T-cell (primary cell): ENCODE data around the gene LRP5. TPM values are rescaled to one million over a fixed set of nuclear protein-coding genes. Genes with fewer than 3 reads are reported as not detected.

ENCODE experiments used
- ATAC-seq, 4 experiments: fragments of 200-7000 bp in 3 of 4; fragments of 150-1000 bp in 1 of 4; cut with Tn5 transposase; replicated peaks in 1 of 4; 1 replicate in 3 of 4; 2 replicates in 1 of 4; pipeline ENCODE4 v1.10.0; 2021; ENCODE audit warnings: moderate library complexity in 3 of 4, mild to moderate bottlenecking in 2 of 4, moderate number of reproducible peaks in 1 of 4
- CTCF ChIA-PET, 2 donors: fragments of 300-600 bp; sonication (Branson Sonifier 250); formaldehyde crosslinking; loops; one replicate each; lab custom pipeline; 2022; ENCODE audit warnings: antibody characterized with exemption in 2 of 2; lab: Charles Lee
- POLR2A ChIA-PET, 2 donors: fragments of 300-600 bp; sonication (Branson Sonifier 250); formaldehyde crosslinking; loops; one replicate each; lab custom pipeline; 2022; ENCODE audit warnings: antibody characterized with exemption in 2 of 2; lab: Charles Lee
- DNase-seq, 35 experiments: peaks; one replicate each; pipeline versions ENCODE4 v3.0.0 to v3.0.0-alpha.2; 2013 to 2023
- H3K27ac ChIP-seq: one replicate; pipeline ENCODE4 v1.5.1; 2013; ENCODE audit warnings: low read length
- H3K27me3 ChIP-seq, 2 experiments: replicated peaks in 1 of 2; 1 replicate in 1 of 2; 2 replicates in 1 of 2; pipeline versions ENCODE4 v1.6.1 to v1.7.0; 2013; ENCODE audit warnings: low read length in 1 of 2, mixed read lengths in 1 of 2; ENCODE audit not compliant: control insufficient read depth in 2 of 2, insufficient read depth in 2 of 2; ENCODE audit errors: extremely low read depth in 1 of 2
- H3K36me3 ChIP-seq, 2 donors: 1 replicate in 1 of 2; 2 replicates in 1 of 2; pipeline versions ENCODE4 v1.6.1 to v1.7.0; 2013; ENCODE audit warnings: low read length in 1 of 2; ENCODE audit not compliant: control insufficient read depth in 2 of 2, insufficient read depth in 1 of 2; ENCODE audit errors: extremely low read depth in 1 of 2
- H3K4me1 ChIP-seq, 2 experiments: 1 replicate in 1 of 2; 2 replicates in 1 of 2; pipeline versions ENCODE4 v1.6.1 to v1.7.0; 2013; ENCODE audit warnings: low read length in 2 of 2, mixed read lengths in 1 of 2; ENCODE audit not compliant: insufficient read depth in 2 of 2, control insufficient read depth in 1 of 2; ENCODE audit errors: extremely low read depth in 1 of 2
- H3K4me3 ChIP-seq, 2 donors: 1 replicate in 1 of 2; 2 replicates in 1 of 2; pipeline versions ENCODE4 v1.5.1 to v1.7.0; 2013; ENCODE audit warnings: mild to moderate bottlenecking in 2 of 2, low read length in 1 of 2, moderate library complexity in 1 of 2; ENCODE audit not compliant: control insufficient read depth in 1 of 2; ENCODE audit errors: extremely low read depth in 1 of 2
- H3K9me3 ChIP-seq: 2 replicates; pipeline ENCODE4 v1.7.0; 2013
- H3K27ac Mint-ChIP-seq, 2 donors: one replicate each; pipeline ENCODE4 v1.8.0; 2020 to 2021; ENCODE audit warnings: mild to moderate bottlenecking in 2 of 2, mixed read lengths in 2 of 2
- H3K27me3 Mint-ChIP-seq, 2 donors: one replicate each; pipeline ENCODE4 v1.8.0; 2021 to 2022; ENCODE audit warnings: mixed read lengths in 2 of 2
- H3K36me3 Mint-ChIP-seq: one replicate; pipeline ENCODE4 v1.8.0; 2021; ENCODE audit warnings: mixed read lengths
- H3K4me1 Mint-ChIP-seq, 3 donors: one replicate each; pipeline ENCODE4 v1.8.0; 2020 to 2022; ENCODE audit warnings: mixed read lengths in 3 of 3, mild to moderate bottlenecking in 1 of 3
- H3K4me3 Mint-ChIP-seq, 3 donors: one replicate each; pipeline ENCODE4 v1.8.0; 2020 to 2022; ENCODE audit warnings: mild to moderate bottlenecking in 3 of 3, mixed read lengths in 3 of 3, moderate library complexity in 3 of 3
- H3K9me3 Mint-ChIP-seq, 3 donors: one replicate each; pipeline ENCODE4 v1.8.0; 2020 to 2022; ENCODE audit warnings: mixed read lengths in 3 of 3
- WGBS: methylation state at CpG from one replicate; pipeline ENCODE4 v1.1.5; 2013; ENCODE audit warnings: missing lambda C conversion rate; ENCODE audit not compliant: insufficient coverage; 5-methylcytosine and 5-hydroxymethylcytosine counted together
- total RNA-seq, 35 experiments: library from RNA in 6 of 35; stranded (reverse) in 6 of 35; fragments of 120-200 nt in 1 of 35; gene quantifications; one replicate each; pipeline versions ENCODE4 v1.2.1 to v1.2.4 and lab custom pipeline; 2013 to 2026

LRP5 gene
- total RNA-seq, 5 donors from 2014 or later (not counting 1 experiment from before 2014, with no cell fraction given), result 1.8 to 11.3 (median 7.0) TPM

DNA sequence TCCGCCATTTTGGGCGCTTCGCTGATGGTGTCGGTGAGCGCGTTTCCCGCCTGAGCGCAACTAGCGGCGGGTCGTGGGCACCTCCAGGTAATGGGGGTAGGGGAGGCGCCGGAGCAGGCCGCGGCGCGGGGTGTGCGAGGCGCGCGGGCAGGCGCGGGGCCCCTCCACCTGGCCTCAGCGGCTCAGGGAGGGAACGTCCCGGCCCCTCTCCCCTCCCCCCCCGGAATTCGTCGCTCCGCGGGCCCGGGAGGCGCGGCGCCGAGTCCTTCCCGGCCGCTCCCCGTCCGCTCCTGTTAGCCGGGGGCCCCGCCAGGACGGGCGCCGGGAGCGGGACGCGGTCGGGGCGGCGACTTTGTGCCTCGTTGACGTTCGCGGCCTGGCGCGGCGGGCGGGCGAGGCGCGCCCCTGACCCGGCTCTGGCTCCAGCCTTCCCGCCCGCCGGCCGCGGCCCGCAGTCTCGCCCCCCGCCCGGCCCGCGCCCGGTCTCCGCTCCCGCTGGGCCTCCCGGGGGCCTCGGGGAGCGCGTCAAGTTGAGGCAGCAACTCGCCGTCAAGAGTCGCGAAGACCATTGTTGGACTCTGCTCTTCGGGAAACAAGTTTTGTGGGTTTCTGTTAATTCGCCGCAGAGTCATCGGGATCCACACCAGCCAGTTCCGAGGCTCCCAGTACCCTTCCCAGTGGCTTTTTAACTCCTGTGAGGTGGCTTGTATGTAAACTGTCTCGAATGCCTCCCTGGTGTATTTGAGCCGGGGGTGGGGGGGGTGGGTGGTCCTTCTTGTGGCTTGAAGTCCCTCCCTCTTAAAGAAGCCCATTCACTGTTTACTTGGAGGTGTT is 148.6 kb downstream of the LRP5 start, which contains the start of gene PPP6R3:
PPP6R3 (plus strand) TSS at position 12 of the 834 bp plus-strand sequence. CDS start 76,913 bp downstream, outside the sequence.
- DNase-seq (peak in 4 of 35 experiments; percentile 4 to 45 (median 24)), ATAC-seq (peak in 3 of 4 experiments; percentile 32 to 46 (median 33))
- ChIA-PET POLR2A (interaction anchor here (0.6 to 1.0 kb wide), 6 partner anchors 9 to 1747 kb away, joined by 3 to 8 read pairs (median 5); no protein-coding TSS in a partner anchor), CTCF (no interaction called here)
- Histone ChIP-seq H3K4me1 (peaks cover 26 to 42% of the 10 kb centered on the region in 2 experiments), H3K9me3 (no peaks in the 10 kb centered on the region), H3K27me3 (no peaks in the 10 kb centered on the region), H3K36me3 (no peaks in the 10 kb centered on the region), H3K4me3 (peak within 1 kb of the TSS; percentile 95 to 99), H3K27ac (peak within 1 kb of the TSS; percentile 97)
- H3K4me3 Mint-ChIP-seq, result peak within 1 kb of the TSS; percentile 78 to 93 (median 92)
- H3K27ac Mint-ChIP-seq, result peak within 1 kb of the TSS; percentile 95 to 97
- H3K36me3 Mint-ChIP-seq, result peaks cover 8% of the 10 kb centered on the region
- no peaks in the 10 kb centered on the region for H3K9me3 Mint-ChIP-seq
- under 1% methylated on average over 79 of the region's 92 CpGs for WGBS
- H3K27me3 Mint-ChIP-seq, result no peaks in the 10 kb centered on the region
- peaks cover 47 to 52% (median 48%) of the 10 kb centered on the region in 3 donors for H3K4me1 Mint-ChIP-seq

GRCh38 chr11:68461575-68461917 is 149.2 kb downstream of the LRP5 start:
- Mint-ChIP-seq H3K4me3 (peak overlapping the region; percentile 72 to 78 (median 77)), H3K27ac (peak overlapping the region; percentile 87), H3K27me3 (no peaks in the 10 kb centered on the region), H3K9me3 (no peaks in the 10 kb centered on the region), H3K4me1 (peaks cover 50 to 57% (median 52%) of the 10 kb centered on the region in 3 donors), H3K36me3 (peaks cover 8% of the 10 kb centered on the region)
- H3K27me3 ChIP-seq, result no peaks in the 10 kb centered on the region
- DNase-seq (no peak), ATAC-seq (no peak)
- peak overlapping the region; percentile 64 to 95 for H3K4me3 ChIP-seq
- H3K36me3 ChIP-seq, result no peaks in the 10 kb centered on the region
- peak overlapping the region; percentile 32 for H3K27ac ChIP-seq
- no peaks in the 10 kb centered on the region for H3K9me3 ChIP-seq
- CTCF ChIA-PET, result no interaction called here
- peaks cover 26 to 42% of the 10 kb centered on the region in 2 experiments for H3K4me1 ChIP-seq
- 0% methylated on average over 9 of the region's 12 CpGs for WGBS
- POLR2A ChIA-PET, result no interaction called here

- no peaks in the 10 kb centered on the region for H3K9me3 ChIP-seq
- H3K36me3 Mint-ChIP-seq, result peaks cover 13% of the 10 kb centered on the region
- H3K27ac Mint-ChIP-seq, result peak overlapping the region in 1 of 2 donors; percentile 0
- H3K27me3 ChIP-seq, result no peaks in the 10 kb centered on the region
- H3K9me3 Mint-ChIP-seq, result no peaks in the 10 kb centered on the region
- H3K4me1 Mint-ChIP-seq, result peaks cover 69 to 78% (median 71%) of the 10 kb centered on the region in 3 donors
- DNase-seq (no peak), ATAC-seq (no peak)
- no peak overlapping the region for H3K27ac ChIP-seq
- no CpG with 5 or more reads among the region's 1 CpG for WGBS
- POLR2A ChIA-PET, result no interaction called here
- no peaks in the 10 kb centered on the region for H3K27me3 Mint-ChIP-seq
- peaks cover 39 to 58% of the 10 kb centered on the region in 2 experiments for H3K4me1 ChIP-seq
- CTCF ChIA-PET, result interaction anchor here in 1 of 2 donors (0.5 to 1.1 kb wide), 2 partner anchors 10 to 46 kb away, joined by 3 read pairs; no protein-coding TSS in a partner anchor
- no peak overlapping the region for H3K4me3 ChIP-seq
- H3K4me3 Mint-ChIP-seq, result peak overlapping the region; percentile 68 to 78 (median 72)
- no peaks in the 10 kb centered on the region for H3K36me3 ChIP-seq
Measured at GRCh38 chr11:68463714-68464113, 151.3 kb downstream of the LRP5 start.

GRCh38 chr11:68467201-68467834 is 154.9 kb downstream of the LRP5 start:
- Mint-ChIP-seq H3K27ac (peak overlapping the region; percentile 14 to 65), H3K36me3 (peaks cover 25% of the 10 kb centered on the region), H3K4me3 (peak overlapping the region in 2 of 3 donors; percentile 31 to 78), H3K9me3 (no peaks in the 10 kb centered on the region), H3K4me1 (peaks cover 92 to 97% (median 96%) of the 10 kb centered on the region in 3 donors), H3K27me3 (no peaks in the 10 kb centered on the region)
- no peak overlapping the region for H3K4me3 ChIP-seq
- no peaks in the 10 kb centered on the region for H3K9me3 ChIP-seq
- ChIA-PET CTCF (interaction anchor here in 1 of 2 donors (0.5 kb wide), 1 partner anchor 260 kb away, joined by 6 read pairs; no protein-coding TSS in a partner anchor), POLR2A (no interaction called here)
- DNase-seq (no peak), ATAC-seq (no peak)
- H3K4me1 ChIP-seq, result peaks cover 62 to 74% of the 10 kb centered on the region in 2 experiments
- H3K27ac ChIP-seq, result no peak overlapping the region
- peaks cover 0 to 6% of the 10 kb centered on the region in 2 donors for H3K36me3 ChIP-seq
- H3K27me3 ChIP-seq, result no peaks in the 10 kb centered on the region
- no CpG with 5 or more reads among the region's 8 CpGs for WGBS

DNA sequence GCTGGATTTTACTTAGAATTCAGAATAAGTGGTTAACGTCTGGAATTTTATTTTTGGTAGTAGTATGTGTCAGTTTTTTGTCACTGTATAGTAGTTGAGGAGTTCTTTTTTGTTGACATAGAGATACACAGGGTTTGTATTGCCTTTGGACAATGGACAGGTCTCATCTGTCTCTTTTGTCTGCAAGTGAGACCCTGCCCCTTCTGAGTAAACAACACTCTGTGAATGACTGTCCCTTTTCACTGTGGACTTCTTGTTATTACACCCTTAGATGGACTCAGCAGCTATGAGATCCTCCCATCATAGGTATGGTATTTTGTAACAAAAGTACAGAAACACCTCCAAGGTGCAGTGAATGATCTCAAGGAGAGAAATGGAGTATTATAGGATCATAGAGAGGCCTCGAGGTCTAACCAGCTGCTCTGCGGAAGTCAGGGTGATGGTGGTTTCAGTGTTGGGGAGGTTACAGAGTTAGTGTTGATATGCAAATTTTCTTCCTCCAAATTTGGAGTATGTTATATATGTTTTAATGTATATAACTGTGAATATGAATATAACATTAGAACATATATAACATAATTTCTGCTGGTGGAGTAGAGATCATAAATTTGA is 155.9 kb downstream of the LRP5 start:
- peaks cover 22% of the 10 kb centered on the region for H3K36me3 Mint-ChIP-seq
- peaks cover 0 to 6% of the 10 kb centered on the region in 2 donors for H3K36me3 ChIP-seq
- peaks cover 94 to 97% (median 96%) of the 10 kb centered on the region in 3 donors for H3K4me1 Mint-ChIP-seq
- CTCF ChIA-PET, result interaction anchor here in 1 of 2 donors (1.0 kb wide), 1 partner anchor 8 kb away, joined by 3 read pairs; no protein-coding TSS in a partner anchor
- POLR2A ChIA-PET, result no interaction called here
- H3K4me3 ChIP-seq, result no peak overlapping the region
- DNase-seq (peak in 6 of 35 experiments; percentile 7 to 39 (median 18)), ATAC-seq (peak in 3 of 4 experiments; percentile 58 to 61 (median 58))
- no peak overlapping the region for H3K27ac ChIP-seq
- no peaks in the 10 kb centered on the region for H3K27me3 ChIP-seq
- no peaks in the 10 kb centered on the region for H3K9me3 ChIP-seq
- peak overlapping the region; percentile 34 to 78 (median 43) for H3K4me3 Mint-ChIP-seq
- H3K4me1 ChIP-seq, result peaks cover 58 to 70% of the 10 kb centered on the region in 2 experiments
- WGBS, result 83% methylated on average over 1 of the region's 3 CpGs
- no peaks in the 10 kb centered on the region for H3K27me3 Mint-ChIP-seq
- H3K9me3 Mint-ChIP-seq, result no peaks in the 10 kb centered on the region
- peak overlapping the region; percentile 18 to 53 for H3K27ac Mint-ChIP-seq
